ENCODE data around the gene RBM19. TPM values are rescaled to one million over a fixed set of nuclear protein-coding genes. Genes with fewer than 3 reads are reported as not detected.

The RBM19 gene
- total and polyA plus RNA-seq, 2 of the 4 experiments (the other 2 are of a cell fraction) = 18.7 to 19.2 TPM

GRCh38 chr12:113778432-113779132 lies 187.5 kb downstream of the RBM19 start:
- Histone ChIP-seq H3K23ac (ENCODE audit: low read depth, low read length) (no peak overlapping the region), H2AK5ac (ENCODE audit: low read depth, low read length) (no peak overlapping the region), H3K4ac (ENCODE audit: low read depth, low read length) (no peak overlapping the region), H3K18ac (ENCODE audit: low read depth, low read length) (no peak overlapping the region), H2BK5ac (ENCODE audit: low read depth, low read length, poor library complexity, severe bottlenecking) (no peak overlapping the region), H2AK9ac (replicated peaks; ENCODE audit: low read depth, low read length, poor library complexity) (no peak overlapping the region), H2BK15ac (ENCODE audit: low read depth, low read length) (no peak overlapping the region), H2BK20ac (ENCODE audit: low read depth, low read length) (no peak overlapping the region), H4K20me1 (ENCODE audit: insufficient read depth, low read length) (no peaks in the 10 kb centered on the region), H4K8ac (ENCODE audit: low read depth in 2 of 2, low read length in 2 of 2) (no peak overlapping the region), H3K4me2 (ENCODE audit: low read depth, low read length) (no peak overlapping the region), H3K9ac (ENCODE audit: low read depth, low read length) (no peak overlapping the region), H3K9me1 (ENCODE audit: insufficient read depth, low read length) (peaks cover 5% of the 10 kb centered on the region; the same call in 1 of the 2 replicates), H4K5ac (ENCODE audit: low read depth, low read length) (no peak overlapping the region), H3K27ac (ENCODE audit: insufficient read depth, low read length) (no peak overlapping the region), H3K56ac (ENCODE audit: extremely low read depth, insufficient read depth, low read length) (no peak overlapping the region), H2BK120ac (ENCODE audit: low read depth, low read length) (no peak overlapping the region), H3K9me3 (ENCODE audit: control insufficient read depth, insufficient read depth, low read length) (no peaks in the 10 kb centered on the region), H2AFZ (replicated peaks; ENCODE audit: low read length, poor library complexity) (no peak overlapping the region), H3K14ac (replicated peaks; ENCODE audit: low read depth, low read length) (no peak overlapping the region), H3K36me3 (ENCODE audit: control insufficient read depth, insufficient read depth, low read length) (no peaks in the 10 kb centered on the region), H4K91ac (ENCODE audit: insufficient read depth, low read depth, low read length) (no peak overlapping the region), H3K79me1 (ENCODE audit: low read depth in 1 of 2, low read length in 2 of 2) (no peaks in the 10 kb centered on the region), H3K4me3 (ENCODE audit: insufficient read depth, low read depth, low read length) (no peak overlapping the region), H3K4me1 (ENCODE audit: control insufficient read depth, insufficient read depth, low read length) (no peaks in the 10 kb centered on the region), H3K27me3 (ENCODE audit: control insufficient read depth, insufficient read depth, low read length) (peaks cover 19% of the 10 kb centered on the region)
- ChIA-PET CTCF (no interaction called here), POLR2A (ENCODE audit: unreplicated experiment) (no interaction called here)
- DNase-seq = no peak
- dilution Hi-C loops (cut with HindIII; ENCODE audit: low sequenced_read_pairs, unreplicated experiment) = no loop called here
- no TSS peak for BruUV-seq (replicated peaks)
- intact Hi-C loops (cut with micrococcal nuclease) = no loop called here
- TF ChIP-seq CTCF (conservative IDR thresholded peaks at IDR 0.05; ENCODE audit: low read depth, low read length) (no peak), CHD1 (IDR thresholded peaks at IDR 0.05; ENCODE audit: low read depth, low read length) (no peak), BHLHE40 (IDR thresholded peaks at IDR 0.05; ENCODE audit: low read depth, low read length) (no peak), CEBPB (IDR thresholded peaks at IDR 0.05; ENCODE audit: low read depth, low read length) (no peak), MAFK (IDR thresholded peaks at IDR 0.05; ENCODE audit: low read depth, low read length) (no peak), RFX5 (IDR thresholded peaks at IDR 0.05; ENCODE audit: low read depth, low read length) (no peak), MAZ (IDR thresholded peaks at IDR 0.05; ENCODE audit: borderline replicate concordance, low read depth, low read length) (no peak), FOS (IDR thresholded peaks at IDR 0.05; ENCODE audit: low read depth, low read length) (no peak)
- no peak for ATAC-seq (ENCODE audit: low read depth)
- in situ Hi-C loops (cut with MboI; ENCODE audit: low sequenced_read_pairs) = no loop called here
- WGBS, 2 experiments (ENCODE audit: extremely low coverage in 2 of 2, insufficient read length in 1 of 2) = no CpG with 5 or more reads among the region's 12 CpGs
